ENCODE results near the gene MTA2. TPM values are rescaled to one million over a fixed set of nuclear protein-coding genes. Genes with fewer than 3 reads are reported as not detected.

MTA2 gene
- total and polyA plus RNA-seq, 2 of the 8 experiments (the other 6 are each of a cell fraction or from before 2014, with no cell fraction given), result 25.7 to 114 TPM

GRCh38 chr11:62615521-62615920 is 13.9 kb upstream of the MTA2 start:
- peaks cover 8% of the 10 kb centered on the region; the same call in 1 of the 2 replicates for H3K23me2 ChIP-seq (ENCODE audit: low read depth, low read length)
- no peak overlapping the region for H3K4me2 ChIP-seq (ENCODE audit: insufficient read depth in 1 of 2, low read depth in 2 of 2, low read length in 2 of 2)
- no peak overlapping the region for H2AK5ac ChIP-seq (ENCODE audit: low read depth, low read length)
- H2AFZ ChIP-seq (ENCODE audit: low read length), result no peak overlapping the region
- H3K56ac ChIP-seq (replicated peaks; ENCODE audit: insufficient read length, low read depth, low read length), result no peak overlapping the region
- no peaks in the 10 kb centered on the region for H3K79me1 ChIP-seq (ENCODE audit: low read depth, low read length)
- peaks cover 0 to 3% (median 2%) of the 10 kb centered on the region in 4 experiments; a peak in 1 of 7 replicates for H3K27me3 ChIP-seq (replicated peaks in 1 of 4; ENCODE audit: control insufficient read depth in 3 of 4, extremely low read depth in 1 of 4, insufficient read depth in 3 of 4, low read length in 3 of 4)
- no peak overlapping the region for H2BK120ac ChIP-seq (replicated peaks; ENCODE audit: low read depth, low read length)
- H2BK12ac ChIP-seq (ENCODE audit: low read depth, low read length), result no peak overlapping the region
- no peak overlapping the region for H3K23ac ChIP-seq (ENCODE audit: insufficient read length)
- no peak overlapping the region for H2BK5ac ChIP-seq (ENCODE audit: low read depth, low read length)
- H3K27ac ChIP-seq (ENCODE audit: low read depth, low read length), result no peak overlapping the region
- POLR2A ChIA-PET (ENCODE audit: partially characterized antibody), result interaction anchor here (0.9 to 15.8 kb wide), 5 partner anchors 9 to 50 kb away, joined by 3 to 235 read pairs (median 4); partner anchors contain the start of genes C11orf98, CSKMT, MTA2 and TUT1
- no peaks in the 10 kb centered on the region for H4K20me1 ChIP-seq (replicated peaks in 1 of 2; ENCODE audit: control insufficient read depth in 1 of 2, insufficient read depth in 2 of 2, low read length in 2 of 2)
- DNase-seq (ENCODE audit: low read depth in 1 of 2, low spot score in 2 of 2), result no peak
- no peaks in the 10 kb centered on the region for H3K9me3 ChIP-seq (ENCODE audit: insufficient read depth in 2 of 2, low read depth in 1 of 2, low read length in 1 of 2)
- H3K4me1 ChIP-seq (replicated peaks in 1 of 4; ENCODE audit: control insufficient read depth in 3 of 4, insufficient read depth in 4 of 4, low read length in 3 of 4), result peaks cover 0 to 20% (median 12%) of the 10 kb centered on the region in 4 experiments; a peak in 6 of 7 replicates
- H3K18ac ChIP-seq (ENCODE audit: extremely low read depth, low read length), result no peak overlapping the region
- no peak overlapping the region for H2BK20ac ChIP-seq (ENCODE audit: low read length)
- no peaks in the 10 kb centered on the region for H3K79me2 ChIP-seq (ENCODE audit: control insufficient read depth in 1 of 2, insufficient read depth in 2 of 2, low read length in 2 of 2)
- H4K8ac ChIP-seq (ENCODE audit: extremely low read depth, insufficient read depth, low read length), result no peak overlapping the region
- no peak overlapping the region for H3K4me3 ChIP-seq (ENCODE audit: extremely low read depth in 1 of 4, insufficient read depth in 2 of 4, low read depth in 3 of 4, low read length in 4 of 4)
- no peak overlapping the region for H2BK15ac ChIP-seq (ENCODE audit: low read length)
- no peak overlapping the region for H4K5ac ChIP-seq (ENCODE audit: insufficient read length, low read depth, low read length)
- no peak overlapping the region for H3K4ac ChIP-seq (replicated peaks; ENCODE audit: insufficient read length, low read depth, low read length)
- no peak overlapping the region for H4K91ac ChIP-seq (replicated peaks; ENCODE audit: insufficient read length, low read length)
- 97% methylated on average over 7 of the region's 7 CpGs; no CpG with 5 or more reads in 1 of the 2 experiments for whole genome bisulfite sequencing, 2 experiments (ENCODE audit: extremely low coverage in 1 of 2, insufficient coverage in 1 of 2, insufficient read length in 1 of 2, insufficient replicate concordance in 2 of 2, low coverage in 1 of 2, low lambda C conversion rate in 2 of 2, missing lambda C conversion rate in 1 of 2)
- CTCF ChIA-PET (ENCODE audit: partially characterized antibody), result no interaction called here
- H3K14ac ChIP-seq (ENCODE audit: insufficient read length), result no peak overlapping the region
- no peak for FAIRE-seq
- no peak overlapping the region for H3K9ac ChIP-seq (replicated peaks in 1 of 4; ENCODE audit: extremely low read depth in 1 of 4, low read depth in 3 of 4, low read length in 3 of 4)
- H3K36me3 ChIP-seq (ENCODE audit: control insufficient read depth in 2 of 4, insufficient read depth in 4 of 4, low read length in 3 of 4), result no peaks in the 10 kb centered on the region; a peak in 1 of 8 replicates
- TF ChIP-seq SAP30 (IDR thresholded peaks at IDR 0.05; ENCODE audit: insufficient read depth, insufficient replicate concordance, low read length), result no peak
- no peak for TF ChIP-seq NRF1 (IDR thresholded peaks at IDR 0.05; ENCODE audit: low read depth, low read length)
- TF ChIP-seq YY1 (IDR thresholded peaks at IDR 0.05; ENCODE audit: low read depth, low read length), result no peak
- TF ChIP-seq, protein P1, sequence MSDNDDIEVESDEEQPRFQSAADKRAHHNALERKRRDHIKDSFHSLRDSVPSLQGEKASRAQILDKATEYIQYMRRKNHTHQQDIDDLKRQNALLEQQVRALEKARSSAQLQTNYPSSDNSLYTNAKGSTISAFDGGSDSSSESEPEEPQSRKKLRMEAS (IDR thresholded peaks at IDR 0.05), result no peak
- TF ChIP-seq GTF2F1 (IDR thresholded peaks at IDR 0.05; ENCODE audit: borderline replicate concordance, low read depth, low read length), result no peak
- TF ChIP-seq, protein P2, sequence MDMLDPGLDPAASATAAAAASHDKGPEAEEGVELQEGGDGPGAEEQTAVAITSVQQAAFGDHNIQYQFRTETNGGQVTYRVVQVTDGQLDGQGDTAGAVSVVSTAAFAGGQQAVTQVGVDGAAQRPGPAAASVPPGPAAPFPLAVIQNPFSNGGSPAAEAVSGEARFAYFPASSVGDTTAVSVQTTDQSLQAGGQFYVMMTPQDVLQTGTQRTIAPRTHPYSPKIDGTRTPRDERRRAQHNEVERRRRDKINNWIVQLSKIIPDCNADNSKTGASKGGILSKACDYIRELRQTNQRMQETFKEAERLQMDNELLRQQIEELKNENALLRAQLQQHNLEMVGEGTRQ (IDR thresholded peaks at IDR 0.05; ENCODE audit: low read length), result no peak
- TF ChIP-seq ZNF274 (IDR thresholded peaks at IDR 0.05; ENCODE audit: borderline replicate concordance, extremely low read depth, low read length), result no peak
- TF ChIP-seq SRF (IDR thresholded peaks at IDR 0.05; ENCODE audit: low read depth, low read length), result no peak
- TF ChIP-seq SUZ12 (IDR thresholded peaks at IDR 0.05; ENCODE audit: low read length), result no peak
- no peak for TF ChIP-seq CTCF (IDR thresholded peaks at IDR 0.05; ENCODE audit: control extremely low read depth in 1 of 3, insufficient read depth in 1 of 3, low read depth in 1 of 3, low read length in 3 of 3)

All from H1 (cell line).